HG03060 (cell line): ENCODE data around the gene DDX4.

Source experiments
- ATAC-seq: cut with Tn5 transposase; IDR thresholded peaks from one replicate; pipeline ENCODE4 v1.9.1; 2021; ENCODE audit warnings: low read depth, moderate number of reproducible peaks; ENCODE audit not compliant: unreplicated experiment

Gene DDX4

DNA sequence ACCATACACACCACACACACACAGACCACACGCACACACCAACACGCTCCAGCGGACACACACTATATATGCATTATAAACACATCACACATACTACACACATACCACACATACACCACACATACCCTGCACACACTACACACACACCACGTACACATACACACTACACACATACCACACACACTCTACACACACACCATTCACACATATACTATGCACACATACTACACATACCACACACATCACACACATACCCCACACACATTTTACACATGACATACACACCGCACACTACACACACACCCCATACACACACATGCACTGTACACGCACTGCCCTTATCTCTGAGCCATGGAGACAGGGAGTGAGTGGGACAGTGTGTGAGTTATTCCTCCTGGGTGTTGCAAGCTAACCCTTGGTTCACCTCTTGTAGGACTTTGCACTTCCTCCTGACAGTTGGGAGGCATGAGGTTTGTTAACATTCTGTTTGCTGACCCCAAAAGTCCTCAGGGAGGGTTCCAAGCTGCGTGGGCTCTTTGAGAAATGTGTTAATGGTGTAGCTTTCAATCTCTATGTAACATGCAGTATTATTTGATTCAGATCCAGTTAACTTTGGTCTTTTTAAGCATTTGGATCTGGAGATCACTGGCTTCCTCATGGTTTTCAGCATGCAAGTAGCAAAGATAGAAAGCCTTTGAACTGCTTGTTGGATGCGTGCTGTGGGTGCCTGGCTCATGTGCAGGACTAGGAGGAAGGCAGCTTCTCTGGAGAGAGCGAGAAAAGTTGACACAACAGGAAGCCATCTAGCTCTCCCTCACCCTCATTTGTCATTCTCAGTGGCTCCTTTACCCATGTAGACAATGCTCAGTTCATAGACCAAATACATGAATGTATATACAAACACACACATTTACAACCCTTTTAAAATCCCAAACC lies 127.0 kb downstream of the DDX4 start:
- ATAC-seq, result no peak

- no peak for ATAC-seq
Measured at GRCh38 chr5:55865831-55866230, 128.0 kb downstream of the DDX4 start.

- ATAC-seq, result no peak
Measured at GRCh38 chr5:55866485-55866884, 128.6 kb downstream of the DDX4 start.
